OCI-LY7 (cell line): ENCODE data around the gene OGDH. TPM values are rescaled to one million over a fixed set of nuclear protein-coding genes. Genes with fewer than 3 reads are reported as not detected.
A peak's percentile ranks its signal among the peaks of the same experiment; 100 is the strongest.

Experiments used
- BruUV-seq: library from RNA; stranded (reverse); fragments of 400-500 nt; replicated peaks from 2 replicates; lab custom pipeline; 2021; lab: Mats Ljungman, UMichigan
- CTCF ChIA-PET: fragments of 300-600 bp; sonication (Branson Sonifier 250); formaldehyde crosslinking; loops from one replicate; lab custom pipeline; 2022; ENCODE audit warnings: antibody characterized with exemption; ENCODE audit not compliant: unreplicated experiment; lab: Charles Lee
- POLR2A ChIA-PET: fragments of 300-600 bp; sonication (Branson Sonifier 250); formaldehyde crosslinking; loops from one replicate; lab custom pipeline; 2022; ENCODE audit warnings: antibody characterized with exemption; lab: Charles Lee
- DNase-seq: peaks from one replicate; pipeline ENCODE4 v3.0.0-alpha.2; 2015; ENCODE audit warnings: low spot score
- H2AFZ ChIP-seq: fragments of 200-600 bp; sonication (generic), shearing (Covaris generic); 2 replicates; pipeline ENCODE4 v1.6.1; 2014; ENCODE audit warnings: mild to moderate bottlenecking, antibody characterized with exemption, low read length, moderate library complexity
- H3K27ac ChIP-seq: fragments of 200-600 bp; sonication (generic); 2 replicates; pipeline ENCODE4 v1.5.1; 2014; ENCODE audit warnings: mixed run types, low read depth, mild to moderate bottlenecking, moderate library complexity, low read length, inconsistent platforms; ENCODE audit not compliant: poor library complexity, severe bottlenecking
- H3K36me3 ChIP-seq: fragments of 200-600 bp; sonication (generic); 2 replicates; pipeline ENCODE4 v1.6.1; 2014; ENCODE audit warnings: mild to moderate bottlenecking, antibody characterized with exemption, low read length, moderate library complexity, mixed read lengths; ENCODE audit not compliant: insufficient read depth
- H3K4me1 ChIP-seq: fragments of 200-600 bp; sonication (generic); 2 replicates; pipeline ENCODE4 v1.5.1; 2014; ENCODE audit warnings: mild to moderate bottlenecking, low read length; ENCODE audit not compliant: insufficient read depth, poor library complexity, severe bottlenecking
- H3K4me2 ChIP-seq: fragments of 200-600 bp; sonication (generic); 2 replicates; pipeline ENCODE4 v1.6.1; 2014; ENCODE audit warnings: mild to moderate bottlenecking, low read length
- H3K4me3 ChIP-seq: fragments of 200-600 bp; sonication (generic); 2 replicates; pipeline ENCODE4 v1.5.1; 2014; ENCODE audit warnings: mild to moderate bottlenecking, low read depth, low read length; ENCODE audit not compliant: poor library complexity, severe bottlenecking
- H3K79me2 ChIP-seq: fragments of 200-600 bp; sonication (generic); 2 replicates; pipeline ENCODE4 v1.6.1; 2016; ENCODE audit warnings: low read depth, mild to moderate bottlenecking, low read length, moderate library complexity, mixed read lengths; ENCODE audit not compliant: insufficient read depth
- H3K9me2 ChIP-seq: fragments of 200-600 bp; sonication (generic); 2 replicates; pipeline ENCODE4 v1.6.1; 2016; ENCODE audit warnings: mild to moderate bottlenecking, low read length, mixed read lengths; ENCODE audit not compliant: insufficient read depth
- H3K9me3 ChIP-seq: fragments of 200-600 bp; sonication (generic); 2 replicates; pipeline ENCODE4 v1.6.1; 2014; ENCODE audit warnings: mild to moderate bottlenecking, mixed run types, low read length, mixed read lengths
- H4K20me1 ChIP-seq: fragments of 200-600 bp; sonication (generic); 2 replicates; pipeline ENCODE4 v1.6.1; 2014; ENCODE audit warnings: mild to moderate bottlenecking, antibody characterized with exemption, low read length, moderate library complexity, mixed read lengths; ENCODE audit not compliant: insufficient read depth
- EZH2phosphoT487 ChIP-seq: fragments of 200-600 bp; sonication (generic); IDR thresholded peaks from 2 replicates; pipeline ENCODE4 v1.6.1; 2018; ENCODE audit warnings: low read depth, borderline replicate concordance, mild to moderate bottlenecking, mixed run types, antibody characterized with exemption, low read length, moderate library complexity, mixed read lengths
- intact Hi-C: fragments of 100-400 bp; cut with micrococcal nuclease; formaldehyde crosslinking; loops from one replicate; pipeline ENCODE4 v1.10.0; 2022; ENCODE audit not compliant: unreplicated experiment
- total RNA-seq, 2 experiments: library from RNA; depleted of rRNA in 1 of 2; stranded (reverse); fragments of >200 nt in 1 of 2; shearing (Covaris generic) in 1 of 2; gene quantifications; 2 replicates each; pipeline ENCODE4 v1.2.3, GENCODE V29; 2014 to 2022
- TF ChIP-seq, protein P1 (sequence below): fragments of 200-600 bp; sonication (generic); conservative IDR thresholded peaks from 2 replicates; pipeline ENCODE4 v1.5.1; 2014; ENCODE audit warnings: mild to moderate bottlenecking, antibody characterized with exemption, low read length, moderate library complexity, mixed read lengths

OGDH gene
- total RNA-seq, 2 experiments from 2014 or later = 47.6 to 70.9 TPM

DNA sequence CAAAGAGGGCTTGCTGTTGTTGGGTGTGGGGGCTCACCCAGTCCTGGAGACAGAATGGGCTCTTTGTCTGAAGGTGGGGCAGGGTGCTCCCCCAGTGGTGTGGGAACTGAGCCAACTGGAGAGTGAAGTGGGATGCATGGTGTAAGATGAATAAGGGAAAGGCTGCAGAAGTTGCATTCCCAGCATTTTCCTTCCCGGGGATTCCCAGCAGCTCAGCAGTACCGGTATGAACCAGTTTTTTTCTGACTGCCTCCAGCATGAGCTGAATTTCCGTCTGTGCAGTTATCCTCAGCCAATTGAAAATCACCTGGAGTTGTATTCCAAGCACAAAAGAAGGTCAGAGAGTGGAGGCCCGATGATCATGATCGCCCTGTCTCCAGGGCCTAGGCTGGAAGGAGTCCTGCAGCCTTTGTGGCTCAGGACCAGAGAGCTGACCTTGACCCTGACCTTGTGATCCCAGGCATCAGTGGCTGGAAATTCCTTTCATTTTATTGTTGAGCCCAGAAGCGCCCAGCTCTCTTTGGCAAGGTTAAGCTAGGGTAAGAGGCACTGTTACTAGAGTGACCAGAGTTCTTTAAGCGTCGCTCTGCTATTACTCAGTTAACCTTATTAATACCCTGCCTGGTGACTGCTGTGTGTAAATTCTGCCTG is 33.4 kb downstream of the OGDH start:
- peak overlapping the region; percentile 38 for H3K4me3 ChIP-seq
- POLR2A ChIA-PET = interaction anchor here (0.7 to 2.4 kb wide), 5 partner anchors 9 to 207 kb away, joined by 3 to 12 read pairs (median 4); partner anchors contain the start of gene OGDH

DNA sequence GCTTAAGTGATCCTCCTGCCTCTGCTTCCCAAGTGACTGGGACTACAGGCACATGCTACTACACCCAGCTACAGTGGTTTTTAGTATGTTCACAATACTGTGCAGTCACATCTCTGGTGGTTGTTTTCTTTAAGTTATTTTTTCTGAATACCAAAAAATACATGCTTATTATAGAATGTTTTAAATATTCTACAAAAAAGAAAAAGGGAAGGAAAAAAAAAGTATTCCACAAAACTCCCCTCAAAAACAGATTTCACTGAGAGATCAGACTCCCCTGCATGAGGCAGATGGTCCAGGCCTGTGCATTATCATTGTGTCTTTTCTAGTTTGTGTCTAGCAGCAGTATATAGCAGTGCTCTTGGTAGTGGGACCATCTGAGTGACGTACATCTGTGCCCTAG is 36.8 kb downstream of the OGDH start:
- Histone ChIP-seq H3K27ac (no peak overlapping the region), H4K20me1 (no peaks in the 10 kb centered on the region), H3K79me2 (peaks cover 14% of the 10 kb centered on the region; the same call in 1 of the 2 replicates), H2AFZ (no peak overlapping the region), H3K4me1 (peaks cover 31% of the 10 kb centered on the region), H3K9me3 (no peaks in the 10 kb centered on the region), H3K36me3 (peaks cover 16% of the 10 kb centered on the region), H3K4me2 (no peak overlapping the region), H3K9me2 (no peaks in the 10 kb centered on the region), H3K4me3 (no peak overlapping the region)
- intact Hi-C loops = no loop called here
- BruUV-seq = no TSS peak
- POLR2A ChIA-PET = no interaction called here
- TF ChIP-seq, protein P1, sequence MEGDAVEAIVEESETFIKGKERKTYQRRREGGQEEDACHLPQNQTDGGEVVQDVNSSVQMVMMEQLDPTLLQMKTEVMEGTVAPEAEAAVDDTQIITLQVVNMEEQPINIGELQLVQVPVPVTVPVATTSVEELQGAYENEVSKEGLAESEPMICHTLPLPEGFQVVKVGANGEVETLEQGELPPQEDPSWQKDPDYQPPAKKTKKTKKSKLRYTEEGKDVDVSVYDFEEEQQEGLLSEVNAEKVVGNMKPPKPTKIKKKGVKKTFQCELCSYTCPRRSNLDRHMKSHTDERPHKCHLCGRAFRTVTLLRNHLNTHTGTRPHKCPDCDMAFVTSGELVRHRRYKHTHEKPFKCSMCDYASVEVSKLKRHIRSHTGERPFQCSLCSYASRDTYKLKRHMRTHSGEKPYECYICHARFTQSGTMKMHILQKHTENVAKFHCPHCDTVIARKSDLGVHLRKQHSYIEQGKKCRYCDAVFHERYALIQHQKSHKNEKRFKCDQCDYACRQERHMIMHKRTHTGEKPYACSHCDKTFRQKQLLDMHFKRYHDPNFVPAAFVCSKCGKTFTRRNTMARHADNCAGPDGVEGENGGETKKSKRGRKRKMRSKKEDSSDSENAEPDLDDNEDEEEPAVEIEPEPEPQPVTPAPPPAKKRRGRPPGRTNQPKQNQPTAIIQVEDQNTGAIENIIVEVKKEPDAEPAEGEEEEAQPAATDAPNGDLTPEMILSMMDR = no peak
- no peak for TF ChIP-seq EZH2phosphoT487
- CTCF ChIA-PET = no interaction called here
- no peak for DNase-seq

More for the DNA sequence above, 33.4 kb downstream of the OGDH start:
- intact Hi-C loops = no loop called here
- BruUV-seq = no TSS peak
- peaks cover 14% of the 10 kb centered on the region; the same call in 1 of the 2 replicates for H3K79me2 ChIP-seq
- TF ChIP-seq EZH2phosphoT487 = no peak
- TF ChIP-seq, protein P1 = no peak
- no peak for DNase-seq
- no peaks in the 10 kb centered on the region for H3K9me2 ChIP-seq
- H3K36me3 ChIP-seq = peaks cover 4% of the 10 kb centered on the region; the same call in 1 of the 2 replicates
- no peak overlapping the region for H2AFZ ChIP-seq
- peak overlapping the region; percentile 75 for H3K27ac ChIP-seq
- H4K20me1 ChIP-seq = no peaks in the 10 kb centered on the region
- peak overlapping the region; percentile 77 for H3K4me2 ChIP-seq
- CTCF ChIA-PET = interaction anchor here (0.8 kb wide), 1 partner anchor 8 kb away, joined by 3 read pairs; no protein-coding TSS in a partner anchor
- no peaks in the 10 kb centered on the region for H3K9me3 ChIP-seq
- H3K4me1 ChIP-seq = peaks cover 40% of the 10 kb centered on the region

DNA sequence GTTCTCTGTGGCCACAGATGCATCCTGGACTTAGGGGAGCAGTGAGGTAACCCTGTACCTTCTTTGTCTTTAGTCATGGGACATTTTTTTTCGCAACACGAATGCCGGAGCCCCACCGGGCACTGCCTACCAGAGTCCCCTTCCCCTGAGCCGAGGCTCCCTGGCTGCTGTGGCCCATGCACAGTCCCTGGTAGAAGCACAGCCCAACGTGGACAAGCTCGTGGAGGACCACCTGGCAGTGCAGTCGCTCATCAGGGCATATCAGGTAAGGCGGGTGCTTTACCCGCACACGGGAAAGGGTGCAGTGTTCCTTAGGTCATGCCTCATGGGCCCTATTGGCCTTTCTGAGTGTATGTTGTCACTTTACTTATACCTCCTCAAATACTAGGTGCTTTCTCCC is 38.8 kb downstream of the OGDH start:
- DNase-seq = no peak
- BruUV-seq = no TSS peak
- H3K4me1 ChIP-seq = peaks cover 10% of the 10 kb centered on the region
- no peak overlapping the region for H3K4me2 ChIP-seq
- H4K20me1 ChIP-seq = no peaks in the 10 kb centered on the region
- H2AFZ ChIP-seq = no peak overlapping the region
- H3K79me2 ChIP-seq = peaks cover 4% of the 10 kb centered on the region; the same call in 1 of the 2 replicates
- no peaks in the 10 kb centered on the region for H3K9me2 ChIP-seq
- ChIA-PET POLR2A (no interaction called here), CTCF (no interaction called here)
- no peak for TF ChIP-seq EZH2phosphoT487
- TF ChIP-seq, protein P1 = no peak
- peaks cover 35% of the 10 kb centered on the region for H3K36me3 ChIP-seq
- H3K27ac ChIP-seq = no peak overlapping the region
- no peak overlapping the region for H3K4me3 ChIP-seq
- intact Hi-C loops = no loop called here
- no peaks in the 10 kb centered on the region for H3K9me3 ChIP-seq
